ENCODE data around the gene SMTNL2. TPM values are rescaled to one million over a fixed set of nuclear protein-coding genes. Genes with fewer than 3 reads are reported as not detected.
A peak's percentile ranks its signal among the peaks of the same experiment; 100 is the strongest.
"Not testable (repeated sequence)": the region's sequence is repeated elsewhere in the genome, so short reads cannot be mapped to it uniquely, and the experiment has no call there.

The SMTNL2 gene
- total RNA-seq, 1 donor from 2014 or later, result 65.7 TPM

DNA sequence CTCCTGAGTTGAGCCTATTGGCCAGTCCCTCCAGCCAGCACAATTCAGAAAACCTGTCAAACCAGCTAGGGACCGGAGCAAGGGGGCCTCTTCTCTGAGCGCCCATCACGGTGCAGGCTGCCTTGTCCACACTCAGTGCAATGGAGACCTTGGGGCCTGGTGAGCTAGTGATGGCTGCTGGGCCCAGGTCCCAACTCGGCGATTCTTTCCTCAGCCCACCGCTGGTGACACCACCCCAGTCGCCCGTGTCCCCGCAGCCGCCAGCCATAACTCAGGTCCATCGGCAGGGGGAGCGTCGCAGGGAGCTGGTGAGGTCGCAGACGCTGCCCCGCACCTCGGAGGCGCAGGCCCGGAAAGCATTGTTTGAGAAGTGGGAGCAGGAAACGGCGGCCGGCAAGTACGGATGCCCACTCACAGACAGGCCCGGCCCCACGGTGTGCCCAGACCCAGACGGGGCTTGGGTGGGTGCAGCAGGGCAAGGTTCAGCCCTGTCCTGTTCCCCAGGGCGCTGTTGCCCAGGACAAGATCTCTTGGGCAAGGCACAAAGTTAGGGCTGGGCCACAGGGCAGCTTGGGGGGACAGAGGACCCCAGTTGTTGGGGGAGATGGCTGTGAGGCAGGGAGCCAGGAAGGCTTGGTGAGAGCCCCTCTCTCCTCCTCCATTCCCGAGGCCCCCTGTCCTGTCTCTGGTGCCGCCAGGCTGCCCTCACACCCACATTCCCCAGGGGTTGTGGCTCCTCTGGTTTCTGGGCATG, 10.8 kb downstream of the SMTNL2 start:
- Mint-ChIP-seq H3K27ac (peak overlapping the region; percentile 79), H3K27me3 (ENCODE audit: low read depth) (no peaks in the 10 kb centered on the region), H3K4me1 (peaks cover 68% of the 10 kb centered on the region), H3K9me3 (no peaks in the 10 kb centered on the region), H3K4me3 (no peak overlapping the region), H3K36me3 (peaks cover 11% of the 10 kb centered on the region)
- TF ChIP-seq, protein P1, sequence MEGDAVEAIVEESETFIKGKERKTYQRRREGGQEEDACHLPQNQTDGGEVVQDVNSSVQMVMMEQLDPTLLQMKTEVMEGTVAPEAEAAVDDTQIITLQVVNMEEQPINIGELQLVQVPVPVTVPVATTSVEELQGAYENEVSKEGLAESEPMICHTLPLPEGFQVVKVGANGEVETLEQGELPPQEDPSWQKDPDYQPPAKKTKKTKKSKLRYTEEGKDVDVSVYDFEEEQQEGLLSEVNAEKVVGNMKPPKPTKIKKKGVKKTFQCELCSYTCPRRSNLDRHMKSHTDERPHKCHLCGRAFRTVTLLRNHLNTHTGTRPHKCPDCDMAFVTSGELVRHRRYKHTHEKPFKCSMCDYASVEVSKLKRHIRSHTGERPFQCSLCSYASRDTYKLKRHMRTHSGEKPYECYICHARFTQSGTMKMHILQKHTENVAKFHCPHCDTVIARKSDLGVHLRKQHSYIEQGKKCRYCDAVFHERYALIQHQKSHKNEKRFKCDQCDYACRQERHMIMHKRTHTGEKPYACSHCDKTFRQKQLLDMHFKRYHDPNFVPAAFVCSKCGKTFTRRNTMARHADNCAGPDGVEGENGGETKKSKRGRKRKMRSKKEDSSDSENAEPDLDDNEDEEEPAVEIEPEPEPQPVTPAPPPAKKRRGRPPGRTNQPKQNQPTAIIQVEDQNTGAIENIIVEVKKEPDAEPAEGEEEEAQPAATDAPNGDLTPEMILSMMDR (IDR thresholded peaks at IDR 0.05; ENCODE audit: unreplicated experiment), result peak; percentile 22
- no peak for DNase-seq (ENCODE audit: low spot score in 2 of 2, unreplicated experiment in 2 of 2)

DNA sequence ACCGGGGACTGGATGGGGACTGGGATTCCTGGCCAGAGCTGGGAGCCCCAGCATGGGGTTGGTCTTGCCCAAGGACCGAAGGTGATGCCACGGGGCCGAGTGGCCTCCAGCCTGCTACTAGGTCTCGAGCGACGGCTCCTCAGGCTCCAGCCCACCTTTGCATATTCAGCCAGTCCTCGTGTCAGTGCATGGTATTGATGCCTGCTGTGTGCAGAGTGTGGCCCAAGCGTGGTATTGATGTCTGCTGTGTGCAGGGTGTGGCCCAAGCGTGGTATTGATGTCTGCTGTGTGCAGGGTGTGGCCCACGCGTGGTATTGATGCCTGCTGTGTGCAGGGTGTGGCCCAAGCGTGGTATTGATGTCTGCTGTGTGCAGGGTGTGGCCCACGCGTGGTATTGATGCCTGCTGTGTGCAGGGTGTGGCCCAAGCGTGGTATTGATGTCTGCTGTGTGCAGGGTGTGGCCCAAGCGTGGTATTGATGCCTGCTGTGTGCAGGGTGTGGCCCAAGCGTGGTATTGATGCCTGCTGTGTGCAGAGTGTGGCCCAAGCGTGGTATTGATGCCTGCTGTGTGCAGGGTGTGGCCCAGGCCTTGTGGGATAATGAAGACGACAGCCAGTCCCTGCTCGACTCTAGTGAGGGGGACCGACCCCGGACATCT, 11.5 kb downstream of the SMTNL2 start:
- DNase-seq (ENCODE audit: low spot score in 2 of 2, unreplicated experiment in 2 of 2); H3K4me3 Mint-ChIP-seq; H3K27me3 Mint-ChIP-seq (ENCODE audit: low read depth); H3K27ac Mint-ChIP-seq; H3K9me3 Mint-ChIP-seq: not testable (repeated sequence)
- Mint-ChIP-seq H3K36me3 (peaks cover 12% of the 10 kb centered on the region), H3K4me1 (peaks cover 68% of the 10 kb centered on the region)

DNA sequence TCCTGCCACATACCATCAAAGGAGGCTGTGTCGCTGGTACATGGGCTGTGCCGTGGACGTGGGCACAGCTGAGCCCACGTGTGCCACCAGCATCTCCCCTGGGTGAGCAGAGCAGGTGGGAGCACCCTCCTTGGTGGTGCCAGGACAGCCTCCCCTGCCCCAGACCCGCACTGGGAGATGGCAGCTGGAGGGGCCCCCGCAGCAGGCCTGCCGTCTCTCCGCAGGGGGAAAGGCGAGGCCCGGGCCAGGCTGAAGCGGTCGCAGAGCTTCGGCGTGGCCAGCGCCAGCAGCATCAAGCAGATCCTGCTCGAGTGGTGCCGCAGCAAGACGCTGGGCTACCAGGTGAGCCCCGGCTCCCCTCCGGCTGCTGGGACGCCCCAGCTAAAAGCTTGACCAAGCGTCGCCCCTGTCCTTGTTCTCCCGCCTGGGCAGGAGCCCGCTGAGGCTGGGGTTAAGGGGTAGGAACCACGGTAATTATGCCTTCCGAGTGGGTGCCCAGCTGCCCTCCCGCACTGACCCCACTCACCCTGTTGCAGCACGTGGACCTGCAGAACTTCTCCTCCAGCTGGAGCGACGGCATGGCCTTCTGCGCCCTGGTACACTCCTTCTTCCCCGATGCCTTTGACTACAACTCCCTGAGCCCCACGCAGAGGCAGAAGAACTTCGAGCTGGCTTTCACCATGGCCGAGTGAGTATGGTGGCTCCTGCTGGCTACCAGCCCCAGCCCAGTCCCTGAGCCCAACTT, 12.5 kb downstream of the SMTNL2 start:
- Mint-ChIP-seq H3K27ac (no peak overlapping the region), H3K27me3 (ENCODE audit: low read depth) (no peaks in the 10 kb centered on the region)
- no peak for DNase-seq (ENCODE audit: low spot score in 2 of 2, unreplicated experiment in 2 of 2)

DNA sequence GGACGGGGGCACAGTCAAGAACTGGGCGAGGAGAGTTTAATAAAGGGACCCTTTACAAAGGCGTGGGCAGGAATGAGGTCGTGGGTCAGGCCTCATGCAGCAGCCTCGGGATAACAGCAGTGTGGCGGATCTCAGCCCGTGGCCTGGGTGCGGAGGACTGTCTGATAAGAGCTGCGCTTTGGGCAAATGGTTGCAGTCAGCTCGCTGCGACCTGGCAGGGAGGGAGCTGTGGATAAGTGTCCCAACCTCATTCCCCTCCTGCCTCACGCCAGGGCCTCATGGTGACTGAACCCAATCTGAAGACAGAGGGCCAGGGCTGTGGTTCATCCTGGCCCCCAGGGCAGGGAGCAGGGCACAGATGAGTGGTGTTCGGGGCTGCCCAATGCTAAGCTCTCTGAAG, 13.6 kb downstream of the SMTNL2 start:
- Mint-ChIP-seq H3K9me3 (no peaks in the 10 kb centered on the region), H3K27ac (peak overlapping the region; percentile 82), H3K4me3 (no peak overlapping the region), H3K4me1 (peaks cover 57% of the 10 kb centered on the region), H3K36me3 (peaks cover 19% of the 10 kb centered on the region), H3K27me3 (ENCODE audit: low read depth) (no peaks in the 10 kb centered on the region)
- TF ChIP-seq, protein P1 (IDR thresholded peaks at IDR 0.05; ENCODE audit: unreplicated experiment), result no peak
- DNase-seq (ENCODE audit: low spot score in 2 of 2, unreplicated experiment in 2 of 2), result no peak

More for the DNA sequence above, 12.5 kb downstream of the SMTNL2 start:
- TF ChIP-seq, protein P1 (IDR thresholded peaks at IDR 0.05; ENCODE audit: unreplicated experiment), result no peak
- no peak overlapping the region for H3K4me3 Mint-ChIP-seq
- H3K4me1 Mint-ChIP-seq, result peaks cover 65% of the 10 kb centered on the region
- peaks cover 16% of the 10 kb centered on the region for H3K36me3 Mint-ChIP-seq
- no peaks in the 10 kb centered on the region for H3K9me3 Mint-ChIP-seq

DNA sequence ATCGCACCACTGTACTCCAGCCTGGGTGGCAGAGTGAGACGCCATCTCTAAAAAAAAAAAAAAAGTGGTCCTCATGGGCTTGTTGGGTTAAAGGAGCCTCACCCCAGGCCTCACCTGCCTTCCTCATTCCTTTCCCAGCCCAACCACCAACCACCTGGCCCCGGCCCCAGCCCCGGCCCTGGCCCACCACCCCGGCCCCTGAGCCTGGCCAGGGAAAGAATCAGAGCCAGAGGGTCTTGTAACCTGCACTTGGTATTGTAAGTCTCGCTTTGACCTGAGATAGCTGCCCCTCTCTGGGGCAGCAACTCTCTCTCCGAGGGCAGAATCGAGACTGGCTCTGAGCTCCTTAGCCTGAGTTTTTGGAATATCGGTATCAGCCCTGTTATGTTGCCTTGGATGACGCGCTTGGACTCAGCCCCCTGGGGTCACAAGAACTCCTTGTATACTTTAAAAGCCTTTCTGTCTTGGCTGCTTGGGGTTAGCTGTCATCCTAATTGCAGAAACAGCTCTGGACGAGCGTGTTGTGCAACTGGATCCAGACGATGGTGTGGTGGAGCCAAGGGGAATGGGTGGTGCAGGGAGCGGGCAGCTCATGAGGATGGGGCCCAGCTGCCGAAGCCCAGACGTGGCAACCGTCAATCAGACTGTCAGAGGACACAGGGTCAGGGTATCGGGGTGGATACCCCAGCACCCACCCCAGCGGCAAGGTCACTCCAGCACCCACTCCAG, 14.6 kb downstream of the SMTNL2 start:
- H3K4me3 Mint-ChIP-seq, result no peak overlapping the region
- peaks cover 58% of the 10 kb centered on the region for H3K4me1 Mint-ChIP-seq
- no peaks in the 10 kb centered on the region for H3K27me3 Mint-ChIP-seq (ENCODE audit: low read depth)
- TF ChIP-seq, protein P1 (IDR thresholded peaks at IDR 0.05; ENCODE audit: unreplicated experiment), result no peak
- H3K36me3 Mint-ChIP-seq, result peaks cover 19% of the 10 kb centered on the region
- H3K9me3 Mint-ChIP-seq, result no peaks in the 10 kb centered on the region
- peak overlapping the region; percentile 97 for H3K27ac Mint-ChIP-seq
- no peak for DNase-seq (ENCODE audit: low spot score in 2 of 2, unreplicated experiment in 2 of 2)
